NCI-H345 (cell line): ENCODE measurements around the gene CALD1.

ENCODE experiments used
- DNase-seq: peaks from one replicate; lab custom pipeline; 2025; lab: John Stamatoyannopoulos, UW

The CALD1 gene

GRCh38 chr7:134778941-134779740 lies at the start of gene CALD1:
Gene CALD1, plus strand, starts transcription at chr7:134779634. Its CDS starts 88,100 bp downstream, at chr7:134867734.
- DNase-seq, result no peak

GRCh38 chr7:134729895-134730294 lies 49.5 kb upstream of the CALD1 start:
- no peak for DNase-seq

- no peak for DNase-seq
These were observed 49.0 kb upstream of the CALD1 start for GRCh38 chr7:134730411-134730829.

- DNase-seq, result no peak
These were observed 47.8 kb upstream of the CALD1 start for GRCh38 chr7:134731616-134732015.

- DNase-seq, result no peak
These were observed 46.7 kb upstream of the CALD1 start for GRCh38 chr7:134732728-134733127.

GRCh38 chr7:134736381-134736780 lies 43.1 kb upstream of the CALD1 start:
- no peak for DNase-seq

GRCh38 chr7:134737566-134738345 lies 41.7 kb upstream of the CALD1 start:
- DNase-seq, result no peak

- DNase-seq, result no peak
These were observed 40.1 kb upstream of the CALD1 start for GRCh38 chr7:134739362-134739761.

- DNase-seq, result no peak
These were observed 39.1 kb upstream of the CALD1 start for GRCh38 chr7:134740376-134740775.

GRCh38 chr7:134741907-134742635 lies 37.4 kb upstream of the CALD1 start:
- DNase-seq, result no peak

GRCh38 chr7:134742688-134743350 lies 36.6 kb upstream of the CALD1 start:
- no peak for DNase-seq

- no peak for DNase-seq
These were observed 34.9 kb upstream of the CALD1 start for GRCh38 chr7:134744569-134744968.

- DNase-seq, result no peak
These were observed 32.1 kb upstream of the CALD1 start for GRCh38 chr7:134747326-134747725.

- no peak for DNase-seq
These were observed 29.1 kb upstream of the CALD1 start for GRCh38 chr7:134750083-134751062.

GRCh38 chr7:134752006-134752760 lies 27.3 kb upstream of the CALD1 start:
- DNase-seq, result no peak

- no peak for DNase-seq
These were observed 23.9 kb upstream of the CALD1 start for GRCh38 chr7:134755422-134756022.

GRCh38 chr7:134757938-134758337 lies 21.5 kb upstream of the CALD1 start:
- DNase-seq, result no peak

GRCh38 chr7:134758981-134759380 lies 20.5 kb upstream of the CALD1 start:
- no peak for DNase-seq

- no peak for DNase-seq
These were observed 18.2 kb upstream of the CALD1 start for GRCh38 chr7:134761266-134761665.

GRCh38 chr7:134763960-134764359 lies 15.5 kb upstream of the CALD1 start:
- DNase-seq, result no peak
